ENCODE data around the gene FAM107A. TPM values are rescaled to one million over a fixed set of nuclear protein-coding genes. Genes with fewer than 3 reads are reported as not detected.

FAM107A gene
- total and polyA plus RNA-seq, 12 donors: 18.3 to 149 (median 55.0) TPM

- intact Hi-C loops (cut with DNase I): no loop called here
- DNase-seq (no peak), ATAC-seq (no peak)
- Histone ChIP-seq H3K9me3 (no peaks in the 10 kb centered on the region), H3K27ac (no peak overlapping the region), H3K36me3 (peaks cover 0 to 98% (median 47%) of the 10 kb centered on the region in 9 donors), H3K4me3 (no peak overlapping the region), H3K4me1 (no peaks in the 10 kb centered on the region), H3K27me3 (no peaks in the 10 kb centered on the region)
- 91 to 95% methylated on average over 3 of the region's 3 CpGs for WGBS, 2 donors
- no peak for TF ChIP-seq CTCF (IDR thresholded peaks at IDR 0.05)
Observed at GRCh38 chr3:58514405-58514804, 62.8 kb downstream of the FAM107A start.

Other genes starting within 250 kb of the FAM107A start
- 10 to 100 TPM in 7 of 10 donors, 1 to 10 TPM in 3; 7.9 to 16.3 (median 11.7) TPM for gene PXK, start 244.5 kb downstream of the FAM107A start, total RNA-seq
- 1 to 10 TPM; 5.6 to 7.9 TPM for gene PXK, start 244.5 kb downstream of the FAM107A start, polyA plus RNA-seq
- 100 to 1,000 TPM; 170 to 255 (median 217) TPM for gene PDHB, start 143.6 kb downstream of the FAM107A start, total RNA-seq
- 100 to 1,000 TPM; 140 to 157 TPM for gene PDHB, start 143.6 kb downstream of the FAM107A start, polyA plus RNA-seq
- 1 to 10 TPM; 3.6 to 8.9 (median 7.2) TPM for gene KCTD6, start 85.3 kb downstream of the FAM107A start, total RNA-seq
- 10 to 100 TPM in 1 of 2 donors, 1 to 10 TPM in 1; 6.9 to 12.7 TPM for gene KCTD6, start 85.3 kb downstream of the FAM107A start, polyA plus RNA-seq
- 10 to 100 TPM; 30.1 to 46.4 (median 34.9) TPM for gene ACOX2, start 40.2 kb downstream of the FAM107A start, total RNA-seq
- 10 to 100 TPM in 1 of 2 donors, 1 to 10 TPM in 1; 7.6 to 64.9 TPM for gene ACOX2, start 40.2 kb downstream of the FAM107A start, polyA plus RNA-seq
- gene FAM3D, start 89.4 kb upstream of the FAM107A start, total RNA-seq: not detected
- under 1 TPM; 0.07 to 0.37 TPM for gene FAM3D, start 89.4 kb upstream of the FAM107A start, polyA plus RNA-seq

All from heart right ventricle (tissue), 16 donors.